Left kidney (tissue), 2 donors: ENCODE measurements around the gene CYP26B1. TPM values are rescaled to one million over a fixed set of nuclear protein-coding genes. Genes with fewer than 3 reads are reported as not detected.

Experiments used
- DNase-seq: peaks from one replicate; pipeline ENCODE4 v3.0.0-alpha.2; 2013
- polyA plus RNA-seq: library from polyadenylated mRNA; unstranded; fragments of 120-200 nt; gene quantifications from one replicate; pipeline ENCODE4 v1.2.1, GENCODE V29; 2013; ENCODE audit not compliant: insufficient read length

Gene CYP26B1
- polyA plus RNA-seq, 1 donor = 13.8 TPM

DNA sequence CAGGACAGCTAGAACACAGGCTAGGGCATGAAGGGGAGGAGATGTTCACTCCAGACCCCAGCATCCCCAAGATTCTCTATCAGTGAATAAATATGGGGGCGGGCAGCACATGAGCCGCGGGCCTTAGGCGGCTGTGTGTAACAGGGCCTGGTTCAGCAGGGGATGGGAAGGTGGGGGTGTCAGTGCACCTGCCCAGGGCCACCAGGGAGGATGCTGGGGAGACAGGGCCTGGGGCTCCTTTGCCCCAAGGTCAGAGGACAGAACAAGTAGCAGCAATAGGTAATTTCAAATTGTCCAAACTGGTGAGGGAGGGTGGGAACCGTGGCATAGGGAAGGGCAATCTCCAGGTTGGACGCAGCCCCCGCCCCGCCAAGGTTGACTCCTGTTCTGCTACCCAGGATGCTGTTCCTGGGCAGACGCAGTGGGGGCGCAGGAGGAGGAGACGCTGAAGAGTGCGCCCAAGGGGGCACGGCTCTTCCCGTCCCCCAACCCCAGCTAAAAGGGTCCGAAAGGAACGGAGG lies 16.2 kb downstream of the CYP26B1 start:
- no peak for DNase-seq

DNA sequence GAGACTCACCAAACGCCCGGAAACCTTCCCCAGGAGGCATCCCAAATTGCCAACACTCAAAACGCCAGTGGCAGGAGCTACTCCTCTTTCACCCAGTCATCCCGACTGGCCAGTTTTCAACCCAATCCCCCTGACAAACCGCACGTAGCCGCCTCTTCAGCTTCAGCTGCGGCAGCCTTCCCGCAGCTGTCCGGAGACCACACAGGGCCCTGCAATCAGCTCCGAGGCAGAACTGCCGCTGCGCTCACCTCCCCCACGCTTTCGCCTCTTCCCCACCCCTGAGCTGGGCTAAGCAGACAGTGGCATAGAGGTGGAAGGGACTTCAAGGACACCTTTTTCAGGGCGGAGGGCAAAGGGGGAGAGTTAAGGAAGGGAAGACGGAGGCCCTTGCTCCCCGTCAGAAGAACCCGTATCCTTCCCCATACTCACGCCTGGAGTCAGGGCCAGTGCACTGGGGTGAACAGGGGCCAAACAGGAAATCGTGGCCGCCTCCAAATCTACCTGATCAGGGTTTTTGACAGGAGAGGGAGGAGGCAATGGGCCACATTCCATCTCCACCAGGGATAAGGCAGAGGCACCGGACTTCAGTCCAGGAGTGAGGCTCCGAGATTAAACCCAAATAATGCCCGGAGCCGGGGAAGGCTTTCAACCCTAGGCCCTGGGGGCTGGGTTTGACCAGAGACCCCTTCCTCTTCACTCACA lies 16.9 kb downstream of the CYP26B1 start:
- no peak for DNase-seq

DNA sequence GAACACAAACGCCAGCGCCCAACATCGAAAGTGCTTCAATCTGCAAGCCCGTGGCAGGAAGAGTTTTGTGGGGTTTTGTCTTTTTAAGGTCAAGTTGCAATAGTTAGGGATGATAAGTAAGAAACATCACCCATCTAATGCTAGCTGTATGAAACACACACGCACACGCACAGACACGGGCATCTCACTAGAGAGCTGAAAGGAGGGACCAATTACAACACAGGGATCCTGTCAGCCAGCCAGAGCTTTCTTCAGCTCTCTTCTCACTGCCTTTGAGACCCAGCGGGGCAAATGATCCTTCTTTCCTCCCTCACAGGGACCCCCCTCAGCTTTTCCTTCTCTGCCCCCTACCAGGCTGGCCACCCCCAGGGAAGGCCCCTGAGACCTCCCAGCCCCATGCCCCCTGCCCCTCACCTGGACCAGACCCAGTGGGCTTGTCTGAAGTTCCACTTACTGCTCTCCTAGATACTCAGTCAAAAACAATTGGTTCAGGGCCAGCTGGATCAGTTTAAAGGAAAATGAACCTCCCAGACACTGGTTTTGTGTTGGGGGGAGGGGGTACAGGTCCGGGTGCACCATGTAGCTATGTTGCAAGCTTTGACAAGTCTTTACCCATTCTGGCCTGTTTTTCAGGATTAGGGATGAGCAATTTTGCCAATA lies 17.9 kb downstream of the CYP26B1 start:
- no peak for DNase-seq

DNA sequence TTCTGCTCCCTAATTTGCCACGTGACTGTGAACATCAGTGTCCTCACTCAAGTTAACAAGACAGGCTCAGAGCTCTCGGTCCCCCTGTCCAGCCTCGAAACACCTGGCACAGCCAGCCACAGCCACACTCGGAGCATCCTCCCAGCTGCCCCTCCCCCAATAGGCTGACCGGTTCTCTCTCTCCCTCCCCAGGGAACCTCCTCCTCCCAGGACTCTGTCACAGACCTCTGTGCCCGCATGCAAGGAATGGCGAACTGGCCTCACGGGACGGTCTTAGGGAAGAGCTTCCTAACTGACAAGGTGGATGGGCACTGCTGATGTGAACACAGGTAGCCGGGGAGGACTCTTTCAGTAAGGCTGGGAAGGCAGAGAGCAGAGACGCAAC lies 18.8 kb downstream of the CYP26B1 start:
- no peak for DNase-seq

DNA sequence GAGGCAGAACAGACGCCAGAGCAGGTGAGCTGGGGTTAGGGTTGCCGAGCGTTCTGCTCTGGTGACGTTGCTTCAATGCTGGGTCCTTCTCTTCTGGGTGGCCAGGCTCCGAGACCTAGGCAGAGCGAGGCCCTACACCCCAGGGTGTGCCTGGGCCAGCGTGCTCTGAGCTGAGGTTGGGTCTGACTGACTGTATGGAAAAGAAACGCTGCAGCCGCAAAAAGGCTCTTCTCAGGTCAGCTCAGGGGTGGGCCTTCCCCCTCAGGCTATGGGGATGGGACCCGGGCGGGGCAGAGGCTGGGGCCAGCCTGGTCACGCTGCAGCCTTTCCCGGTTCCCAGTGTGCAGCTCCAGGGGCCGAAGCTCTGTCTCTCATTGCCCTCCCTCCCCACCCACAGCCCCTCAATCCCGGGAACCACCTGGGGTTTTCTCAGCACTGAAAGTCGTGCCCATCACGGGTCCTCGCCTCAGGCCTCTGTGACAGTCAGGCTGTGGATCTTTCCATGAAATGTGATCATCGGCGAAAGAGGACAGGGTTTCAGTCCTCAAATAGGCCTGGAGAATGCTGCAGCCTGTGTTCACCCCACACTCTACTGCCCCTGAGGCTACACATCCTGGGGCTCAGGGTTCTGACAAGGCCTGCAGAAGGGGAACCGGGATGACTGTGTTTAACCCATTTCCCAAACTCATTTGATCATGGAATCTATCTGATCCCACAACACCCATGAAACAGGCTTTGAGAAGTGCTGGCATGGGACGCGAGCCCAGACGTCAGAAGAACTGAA lies 19.4 kb downstream of the CYP26B1 start:
- DNase-seq = no peak

DNA sequence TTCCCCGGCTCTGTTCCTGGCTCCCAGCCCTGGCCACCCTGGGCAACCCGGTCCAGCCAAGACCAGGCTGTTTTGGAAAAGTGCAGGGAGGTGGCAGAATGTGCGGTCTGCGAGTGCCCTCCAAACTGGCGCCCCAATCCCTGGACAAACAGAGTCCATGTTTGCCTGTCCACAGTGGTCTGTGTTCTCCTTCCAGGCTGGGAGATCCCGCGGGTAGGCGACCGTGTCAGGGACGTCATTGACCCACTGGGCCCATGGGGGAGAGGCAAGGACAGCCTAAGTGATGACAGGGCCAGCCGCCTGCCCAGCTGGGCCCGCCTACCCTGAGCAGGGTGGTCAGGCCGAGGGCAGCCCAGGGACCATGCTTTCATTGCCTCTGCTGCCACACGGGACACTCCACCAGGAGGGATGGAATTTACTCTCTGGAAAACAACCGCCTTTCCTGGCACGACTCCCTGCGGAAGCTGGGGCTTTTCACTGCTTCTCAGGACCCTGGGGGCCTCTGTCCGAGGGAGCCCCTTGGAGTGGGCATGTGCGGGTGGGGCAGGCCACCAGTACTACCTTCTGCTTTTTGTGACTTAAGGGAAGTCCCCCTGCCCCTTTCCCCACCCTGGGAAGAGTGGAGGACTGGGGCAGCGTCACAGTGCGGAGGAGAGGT lies 20.1 kb downstream of the CYP26B1 start:
- DNase-seq = no peak

DNA sequence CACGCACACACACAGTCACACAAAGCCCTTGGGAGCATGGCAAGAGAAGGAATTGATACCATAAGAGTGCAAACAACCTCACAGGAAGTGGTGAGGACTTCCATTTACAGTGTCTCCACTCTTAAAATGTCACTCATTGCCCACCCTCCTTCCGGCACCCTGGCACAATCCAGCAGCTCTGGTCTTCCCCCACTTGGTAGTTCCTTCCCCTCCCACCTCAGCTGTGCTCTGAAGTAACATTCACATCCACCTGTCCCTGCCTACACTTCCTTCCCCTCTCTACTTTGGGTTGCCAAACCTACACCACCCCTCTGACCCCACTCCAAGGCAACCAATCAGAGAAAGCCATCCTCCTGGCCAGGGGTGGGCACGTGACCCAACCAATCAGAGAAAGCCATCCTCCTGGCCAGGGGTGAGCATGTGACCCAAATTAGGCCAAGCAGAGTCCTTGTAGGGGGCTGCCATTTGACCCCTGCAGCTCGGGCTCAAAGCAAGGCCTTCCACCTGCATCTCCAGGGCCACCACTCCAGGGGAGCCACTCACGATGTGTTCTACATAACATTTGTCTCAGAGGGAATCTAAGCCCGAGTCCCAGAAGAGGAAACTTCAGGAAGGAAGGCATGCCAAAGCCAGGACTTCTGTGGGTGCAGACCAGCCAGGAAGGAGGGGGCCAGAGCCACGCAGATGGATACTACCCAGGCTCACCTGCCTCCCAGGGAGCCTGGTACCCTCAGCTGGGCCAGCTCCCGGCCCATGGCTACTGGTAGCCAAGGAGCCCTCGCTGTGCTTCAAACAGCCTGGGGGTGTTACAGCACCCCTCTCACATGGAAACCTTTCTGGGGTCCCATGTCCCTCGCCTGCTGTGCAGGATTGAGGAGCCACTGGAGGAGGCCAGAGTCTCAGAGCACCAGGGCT lies 21.2 kb downstream of the CYP26B1 start:
- DNase-seq = no peak

DNA sequence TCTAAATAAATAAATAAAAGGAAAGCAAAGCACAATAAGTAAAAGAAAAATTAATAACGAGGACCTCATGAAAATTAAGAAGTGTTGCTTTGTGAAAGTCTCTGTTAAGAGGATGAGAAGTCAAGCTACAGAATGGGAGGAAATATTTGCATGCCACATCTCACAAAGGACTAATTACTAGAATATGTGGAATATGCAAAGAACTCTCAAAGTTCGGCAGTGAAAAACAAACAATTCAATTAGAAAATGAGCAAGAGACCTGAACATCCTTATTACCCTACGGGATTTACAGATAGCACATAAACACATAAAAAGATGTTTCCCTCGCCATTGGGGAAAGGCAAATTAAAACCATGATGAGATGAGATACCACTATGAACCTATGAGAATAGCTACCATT lies 23.3 kb downstream of the CYP26B1 start:
- DNase-seq = no peak

DNA sequence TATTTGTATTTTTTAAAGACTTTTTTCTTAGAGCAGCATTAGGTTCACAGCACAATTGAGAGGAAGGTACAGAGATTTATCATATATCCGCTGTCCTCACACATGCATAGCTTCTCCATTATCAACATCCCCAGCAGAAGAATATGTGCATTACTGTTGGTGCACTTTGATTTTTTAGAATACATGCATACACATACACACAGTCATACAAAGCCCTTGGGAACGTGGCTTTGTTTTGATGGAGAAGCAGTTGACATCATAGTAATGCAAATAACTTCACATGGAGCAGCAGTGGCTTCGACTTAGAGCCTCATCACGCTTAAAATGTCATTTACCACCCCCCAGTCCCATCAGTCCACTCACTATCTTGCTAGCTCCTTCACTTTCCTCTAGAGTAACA lies 26.5 kb downstream of the CYP26B1 start:
- no peak for DNase-seq

DNA sequence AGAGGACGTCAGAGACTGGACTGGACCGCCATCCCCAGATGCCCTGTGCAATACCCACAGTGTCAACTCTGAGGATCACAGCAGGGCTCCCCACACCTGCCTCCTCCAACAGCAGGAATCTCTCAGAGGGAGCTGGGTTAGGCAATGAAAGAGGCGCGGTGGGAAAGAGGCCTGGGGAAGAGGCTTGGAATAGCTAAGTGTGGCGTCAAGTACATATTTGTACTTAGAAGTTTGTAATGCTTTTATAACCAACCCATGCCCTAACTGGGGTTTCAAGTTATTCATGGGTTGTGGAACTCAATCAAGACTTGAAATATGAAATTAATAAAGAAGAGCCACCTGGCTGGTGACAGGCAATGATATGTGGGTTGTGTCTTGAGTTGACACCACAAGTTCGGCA lies 28.7 kb downstream of the CYP26B1 start:
- no peak for DNase-seq

DNA sequence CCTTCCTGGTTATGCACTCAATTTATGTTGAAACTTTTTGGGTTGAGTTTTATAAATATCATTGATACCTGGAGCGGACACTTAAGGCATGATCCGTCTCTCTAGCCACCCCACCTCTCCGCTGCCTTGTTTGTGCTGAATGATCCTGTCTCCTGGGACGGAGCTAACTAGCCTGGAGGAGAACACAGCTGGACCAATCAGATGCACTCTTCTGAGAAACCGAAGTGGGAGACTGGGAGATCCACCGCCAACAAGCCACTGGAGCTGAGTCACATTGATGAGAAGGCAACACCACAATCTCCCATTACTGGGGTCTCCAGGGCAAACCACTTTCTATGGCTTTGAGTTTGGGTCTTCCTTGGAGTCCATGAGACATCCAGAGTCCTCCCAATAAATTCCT lies 29.3 kb downstream of the CYP26B1 start:
- no peak for DNase-seq

DNA sequence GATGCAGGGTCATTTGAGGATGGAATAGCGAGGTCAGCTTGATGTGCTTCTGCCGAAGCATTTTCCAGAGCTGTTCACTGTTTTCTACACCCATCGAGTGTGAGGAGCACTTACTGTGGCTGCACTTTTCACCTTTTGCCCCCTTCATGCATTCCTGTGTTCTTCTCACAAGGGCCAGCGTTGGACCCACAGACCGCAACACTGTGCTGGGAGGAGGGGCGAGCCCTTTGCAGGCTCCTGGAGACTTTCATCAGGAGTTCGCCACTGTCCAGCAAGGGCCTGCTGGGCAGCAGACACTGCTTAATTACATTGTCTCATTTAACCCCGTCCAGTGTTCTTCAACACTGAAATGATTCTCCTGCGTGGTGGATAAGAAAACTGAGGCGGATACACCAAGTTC lies 29.9 kb downstream of the CYP26B1 start:
- no peak for DNase-seq

DNA sequence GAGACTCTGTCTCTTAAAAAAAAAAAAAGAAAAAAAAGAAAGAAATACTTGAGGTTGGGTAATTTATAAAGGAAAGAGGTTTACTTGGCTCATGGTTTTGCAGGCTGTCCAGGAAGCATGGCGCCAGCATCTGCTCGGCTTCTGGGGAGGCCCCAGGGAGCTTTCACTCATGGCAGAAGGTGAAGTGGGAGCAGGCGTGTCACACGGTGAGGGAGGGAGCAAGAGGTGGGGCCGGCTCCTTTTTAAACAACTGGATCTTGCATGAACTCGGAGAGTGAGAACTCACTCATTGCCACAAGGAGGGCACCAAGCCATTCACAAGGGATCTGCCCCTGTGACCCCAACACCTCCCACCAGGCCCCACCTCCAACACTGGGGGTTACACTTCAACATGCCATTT lies 30.6 kb downstream of the CYP26B1 start:
- DNase-seq = no peak

DNA sequence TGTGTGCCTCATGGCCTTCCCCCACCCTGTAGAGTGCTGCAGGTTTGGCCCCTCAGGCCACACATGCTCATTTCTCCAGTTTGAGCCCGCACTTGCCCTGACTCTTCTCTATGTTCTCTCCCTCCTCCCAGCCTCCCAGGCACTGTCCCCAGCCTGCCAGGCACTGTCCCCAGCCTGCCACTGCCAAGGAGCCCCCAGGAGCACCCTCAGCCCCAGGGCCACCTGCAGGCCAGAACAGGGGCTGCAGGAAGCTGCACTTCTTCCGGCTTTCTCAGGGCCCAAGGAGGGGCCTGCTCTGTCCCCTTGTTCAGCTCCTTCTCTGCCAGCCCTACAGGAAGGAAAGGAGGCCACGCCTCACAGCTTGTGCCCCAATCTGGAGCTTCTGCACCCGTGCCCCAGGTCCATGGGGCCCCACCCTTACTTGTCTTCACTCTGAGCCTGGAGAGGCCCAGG lies 31.6 kb downstream of the CYP26B1 start:
- DNase-seq = no peak

DNA sequence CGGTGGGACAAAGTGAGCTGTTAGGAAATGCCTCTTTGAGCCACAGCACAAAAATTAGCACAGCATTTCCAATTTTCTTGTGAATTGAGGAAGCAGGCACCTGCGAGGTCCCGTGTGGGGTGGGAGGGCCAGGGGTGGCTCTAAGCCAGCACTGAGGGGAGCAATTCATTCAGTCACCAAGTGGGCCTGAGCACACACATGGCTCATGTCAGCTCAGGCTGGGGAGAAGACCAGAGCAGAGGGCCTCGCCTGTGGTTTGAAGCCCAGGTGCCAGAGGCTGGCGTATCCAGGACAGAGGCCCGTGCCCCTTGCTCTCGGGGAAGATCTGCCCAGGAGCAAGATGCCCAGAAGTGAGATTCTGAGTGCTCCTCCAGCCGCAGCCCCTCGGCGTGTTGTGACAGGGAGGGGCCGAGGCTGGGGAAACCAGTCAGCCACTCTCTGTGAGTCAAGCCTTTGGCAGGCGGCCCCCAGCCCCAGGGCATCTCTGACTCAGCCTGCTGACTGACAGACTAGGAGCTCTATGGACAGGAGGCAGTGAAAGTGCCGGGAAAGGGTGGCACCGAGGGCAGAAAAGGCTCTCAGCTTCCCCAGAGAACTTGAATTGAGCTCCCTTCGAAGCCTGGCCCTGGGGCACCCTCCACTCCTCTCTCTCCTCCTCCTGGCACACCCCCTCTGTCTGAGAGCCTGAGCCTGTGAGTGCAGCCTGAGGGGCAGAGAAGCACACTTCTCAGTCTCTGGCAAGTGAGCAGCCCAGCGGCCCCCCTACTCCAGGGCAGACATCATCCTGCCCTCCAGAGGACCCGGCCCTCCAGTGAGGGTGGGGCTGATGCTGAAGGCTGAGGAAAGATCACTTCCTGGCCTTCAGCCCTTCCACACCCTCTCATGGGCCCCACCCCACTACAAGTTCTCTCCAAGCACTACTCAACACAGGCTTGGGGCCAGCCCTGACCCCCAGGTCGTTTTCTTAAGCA lies 32.3 kb downstream of the CYP26B1 start:
- DNase-seq = no peak

DNA sequence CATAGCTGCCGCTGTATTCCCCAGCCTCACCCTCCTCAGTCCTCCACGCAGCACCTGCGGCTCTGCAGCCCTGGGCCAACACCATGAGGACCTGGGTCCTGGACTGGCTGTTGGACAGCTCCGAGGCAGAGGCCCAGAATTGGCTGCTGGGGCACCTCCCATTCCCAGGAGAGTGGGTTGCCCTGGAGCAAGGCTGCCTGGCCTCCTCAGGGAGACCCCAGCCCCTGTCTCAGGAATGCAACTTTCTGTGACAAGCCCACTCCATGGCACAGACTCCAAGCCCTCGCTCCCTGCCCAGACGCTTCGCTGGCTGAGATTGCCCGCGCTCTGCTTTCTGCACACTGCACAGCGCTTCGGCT lies 33.0 kb downstream of the CYP26B1 start:
- no peak for DNase-seq

DNA sequence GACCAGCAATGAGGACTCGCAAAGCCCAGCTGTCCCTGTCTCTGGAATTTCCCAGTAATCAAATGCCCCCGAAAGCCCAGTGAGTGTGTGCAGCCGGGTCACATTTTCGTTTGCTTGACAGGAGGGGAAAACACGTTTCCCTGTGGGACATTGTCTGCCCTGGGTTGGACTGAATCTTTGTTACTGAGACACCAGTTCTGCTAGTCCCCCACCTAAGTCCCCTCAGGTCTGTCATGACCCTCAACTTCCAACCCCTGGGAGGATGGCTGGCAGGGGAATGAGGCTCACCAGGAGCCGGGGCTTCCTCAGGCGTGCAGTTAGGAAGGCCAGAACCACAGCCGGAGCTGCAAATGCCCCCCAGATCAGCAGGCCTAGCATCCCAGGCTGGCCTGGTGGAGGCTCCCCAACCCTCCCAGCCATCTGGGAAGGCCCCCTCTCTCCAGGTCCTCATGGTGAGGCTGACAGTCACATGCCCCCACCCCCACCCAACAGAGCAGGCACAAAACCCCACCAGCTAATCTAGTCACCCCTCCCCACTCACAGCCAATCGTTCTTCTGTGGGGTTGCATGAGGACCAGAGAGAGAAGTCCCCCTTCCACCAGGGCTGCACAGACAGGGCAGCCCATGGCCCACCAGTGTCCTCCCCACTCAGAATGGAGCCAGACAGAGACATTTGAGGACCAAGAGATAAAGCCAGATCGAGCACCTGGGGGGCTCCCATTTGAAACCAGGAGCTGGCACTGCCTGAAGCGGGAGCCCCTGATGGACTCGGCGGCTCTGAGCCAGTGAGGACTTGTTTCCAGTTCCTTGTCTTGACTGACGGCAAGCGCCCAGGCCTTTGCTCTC lies 33.6 kb downstream of the CYP26B1 start:
- DNase-seq = no peak

DNA sequence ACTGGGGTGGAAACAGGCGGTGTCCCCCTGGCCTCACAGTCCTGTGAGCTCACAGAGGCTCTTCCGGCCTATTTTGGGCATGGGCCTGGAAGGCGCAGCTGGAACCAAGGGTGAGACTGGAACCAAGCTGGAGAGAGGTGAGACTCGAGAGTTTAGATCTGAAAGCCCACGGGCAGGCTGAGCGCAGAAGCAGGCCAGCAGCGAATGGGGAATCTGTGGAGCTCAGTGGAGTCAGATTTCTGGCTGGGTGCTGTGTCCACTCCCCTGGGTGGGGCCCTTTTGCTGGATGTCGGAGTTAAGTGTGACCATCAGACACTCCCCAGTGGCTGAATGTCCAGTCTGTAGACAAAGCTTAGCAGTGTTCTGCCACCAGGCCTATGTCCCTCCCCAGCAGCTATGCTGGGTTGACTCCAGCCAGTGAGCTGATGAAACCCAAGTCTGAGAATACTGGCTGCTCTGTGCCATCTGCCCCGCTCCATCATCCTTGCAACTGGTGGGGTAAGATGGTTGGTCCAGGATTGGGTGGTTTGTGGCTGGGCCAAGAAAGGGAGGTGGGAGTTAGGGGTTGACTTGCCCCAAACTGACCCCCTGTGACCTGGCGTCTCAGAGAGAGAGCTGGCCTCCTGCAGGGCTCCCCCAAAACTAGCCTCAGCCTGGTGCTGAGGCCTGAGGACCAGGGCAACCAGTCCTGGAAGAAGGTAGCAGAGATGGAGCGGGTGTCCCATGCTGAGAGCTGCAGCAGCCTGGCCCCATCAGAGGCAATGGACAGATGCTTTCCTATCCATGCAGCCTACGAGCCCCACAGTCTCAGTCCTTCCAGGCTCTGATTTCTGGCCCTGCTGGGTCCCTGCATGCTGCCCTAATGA lies 34.4 kb downstream of the CYP26B1 start:
- no peak for DNase-seq
